ELF-1 (cell line): ENCODE results near the gene CMPK2.
A peak's percentile ranks its signal among the peaks of the same experiment; 100 is the strongest.

Source experiments
- DNase-seq: peaks from one replicate; pipeline ENCODE4 v3.0.0-alpha.2; 2016; ENCODE audit warnings: low read depth, low spot score

Gene CMPK2

DNA sequence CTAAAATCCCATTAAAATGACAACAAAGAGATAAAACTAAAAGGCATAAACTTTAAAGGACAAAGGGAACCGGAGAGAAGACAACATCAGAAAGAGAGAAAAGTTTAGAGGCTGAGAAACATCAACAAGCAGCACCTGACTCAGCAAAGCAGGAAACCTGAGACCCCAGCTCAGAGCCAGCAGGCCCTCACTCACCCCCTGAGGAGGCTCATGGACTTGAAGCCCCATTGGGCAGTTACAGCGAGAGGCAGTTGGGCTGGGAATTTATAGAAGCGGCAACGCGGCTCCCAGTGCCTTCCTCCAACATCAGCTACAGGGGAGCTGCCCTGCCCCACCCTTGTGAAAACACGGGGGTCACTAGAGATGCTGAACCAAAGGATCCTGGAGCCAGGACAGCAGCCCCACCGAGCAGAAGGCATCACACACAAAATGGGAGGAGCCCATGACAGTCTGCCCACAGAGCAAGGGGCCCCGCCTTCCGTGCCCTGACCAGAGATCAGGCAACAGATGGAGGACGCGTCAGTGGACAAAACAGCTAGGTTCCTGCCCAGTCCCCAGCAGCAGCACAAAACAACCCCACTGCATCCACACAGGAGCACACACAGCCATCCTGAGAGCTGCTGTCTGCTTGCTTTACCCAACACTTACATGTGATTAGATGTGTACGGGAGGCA, 52.7 kb downstream of the CMPK2 start:
- DNase-seq, result peak; percentile 29

DNA sequence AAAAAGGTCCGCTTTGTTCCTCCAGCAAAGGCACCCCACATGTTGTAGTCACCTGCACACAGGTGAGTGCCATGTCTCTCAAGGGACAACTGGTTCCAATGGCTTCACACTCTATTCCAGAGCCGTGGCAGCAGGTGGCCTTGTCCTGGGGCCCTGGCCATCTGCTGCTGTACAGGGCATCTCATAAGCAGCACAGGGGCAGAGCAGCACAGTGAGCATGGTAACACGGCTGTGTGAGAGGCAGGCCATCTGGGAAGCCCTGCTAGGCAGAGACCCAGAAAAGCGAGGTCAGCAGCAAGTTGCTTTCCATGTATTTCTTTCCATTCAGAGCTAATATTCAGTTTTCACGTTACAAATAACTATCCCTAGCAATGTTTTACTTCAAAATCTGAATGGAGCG, 54.7 kb downstream of the CMPK2 start:
- DNase-seq, result no peak

- DNase-seq, result no peak
Observed at GRCh38 chr2:6808426-6808825, 57.3 kb downstream of the CMPK2 start.

DNA sequence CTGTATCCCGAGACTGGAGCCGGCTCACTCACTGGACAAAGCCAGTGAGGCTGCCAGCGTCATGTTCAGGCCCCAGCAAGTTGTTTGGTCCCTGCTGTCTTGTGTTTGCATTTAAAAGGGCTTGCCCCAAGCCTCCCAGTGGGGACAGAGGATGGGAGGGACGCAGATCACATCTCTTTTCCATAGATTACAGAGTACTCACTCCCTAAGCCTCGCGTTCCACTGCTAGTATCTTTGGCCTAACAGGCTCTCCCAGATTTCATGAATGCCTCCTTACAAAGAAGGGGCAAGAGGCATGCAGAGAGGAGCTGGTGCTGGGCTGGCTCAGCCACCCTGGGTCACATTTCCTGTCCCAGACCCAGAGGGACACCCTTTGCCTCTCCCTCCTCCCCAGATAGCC, 59.1 kb downstream of the CMPK2 start:
- peak; percentile 87 for DNase-seq

GRCh38 chr2:6800553-6800952, 65.2 kb downstream of the CMPK2 start:
- no peak for DNase-seq
